HL-60 (cell line): ENCODE data around the gene SDF4.

Experiments
- SPI1 ChIP-seq: IDR thresholded peaks from 2 replicates; pipeline ENCODE4 v1.6.1; 2012; ENCODE audit warnings: low read depth, mild to moderate bottlenecking, borderline replicate concordance
- TF ChIP-seq, protein P1 (sequence below): IDR thresholded peaks from one replicate; pipeline ENCODE4 v1.5.1; 2011; ENCODE audit warnings: low read length, control low read depth, inconsistent platforms; ENCODE audit not compliant: insufficient read depth

GRCh38 chr1:1210726-1211540 is 20.9 kb downstream of the SDF4 start:
- TF ChIP-seq, protein P1, sequence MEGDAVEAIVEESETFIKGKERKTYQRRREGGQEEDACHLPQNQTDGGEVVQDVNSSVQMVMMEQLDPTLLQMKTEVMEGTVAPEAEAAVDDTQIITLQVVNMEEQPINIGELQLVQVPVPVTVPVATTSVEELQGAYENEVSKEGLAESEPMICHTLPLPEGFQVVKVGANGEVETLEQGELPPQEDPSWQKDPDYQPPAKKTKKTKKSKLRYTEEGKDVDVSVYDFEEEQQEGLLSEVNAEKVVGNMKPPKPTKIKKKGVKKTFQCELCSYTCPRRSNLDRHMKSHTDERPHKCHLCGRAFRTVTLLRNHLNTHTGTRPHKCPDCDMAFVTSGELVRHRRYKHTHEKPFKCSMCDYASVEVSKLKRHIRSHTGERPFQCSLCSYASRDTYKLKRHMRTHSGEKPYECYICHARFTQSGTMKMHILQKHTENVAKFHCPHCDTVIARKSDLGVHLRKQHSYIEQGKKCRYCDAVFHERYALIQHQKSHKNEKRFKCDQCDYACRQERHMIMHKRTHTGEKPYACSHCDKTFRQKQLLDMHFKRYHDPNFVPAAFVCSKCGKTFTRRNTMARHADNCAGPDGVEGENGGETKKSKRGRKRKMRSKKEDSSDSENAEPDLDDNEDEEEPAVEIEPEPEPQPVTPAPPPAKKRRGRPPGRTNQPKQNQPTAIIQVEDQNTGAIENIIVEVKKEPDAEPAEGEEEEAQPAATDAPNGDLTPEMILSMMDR = no peak
- no peak for TF ChIP-seq SPI1
